ENCODE data around the gene RPS6KA2.
"Not testable (repeated sequence)": the region's sequence is repeated elsewhere in the genome, so short reads cannot be mapped to it uniquely, and the experiment has no call there.

Gene RPS6KA2

DNA sequence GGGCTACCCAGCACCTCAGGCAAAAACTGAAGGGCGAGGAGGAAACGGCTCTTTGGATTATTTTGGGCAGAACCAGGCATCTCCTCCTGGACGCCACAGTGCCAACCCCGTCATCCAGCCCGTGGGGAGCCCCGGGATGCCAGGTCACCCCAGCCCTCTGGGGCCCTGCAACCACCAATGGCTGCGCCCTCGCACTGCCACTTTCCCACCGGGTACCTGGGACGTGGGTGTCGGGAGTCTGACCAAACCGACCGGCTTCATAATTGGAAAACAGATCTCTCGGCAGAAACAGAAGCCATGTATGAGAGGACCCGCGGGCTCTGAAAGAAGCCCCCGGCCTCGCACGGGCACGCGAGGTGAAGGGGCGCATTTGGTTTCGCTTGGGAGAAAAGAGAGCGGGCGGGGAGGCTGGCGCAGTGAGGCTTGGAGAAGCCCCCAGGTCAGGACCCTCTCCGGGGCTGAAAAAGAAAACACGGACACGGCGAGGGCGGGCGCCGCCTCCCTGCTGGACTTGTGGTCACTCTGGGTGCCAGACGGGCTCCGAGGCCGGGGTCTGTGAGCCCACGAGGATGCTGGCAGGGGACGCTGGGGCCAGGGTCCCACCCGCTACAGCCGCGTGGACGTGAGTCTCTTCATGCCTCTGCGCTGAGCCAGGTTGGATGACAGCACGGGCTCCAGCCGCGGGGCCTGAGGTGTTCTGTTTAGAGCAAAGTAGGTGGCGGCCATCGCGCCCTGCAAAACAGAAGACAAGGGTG lies 214.7 kb downstream of the RPS6KA2 start:
- DNase-seq, result no peak

DNA sequence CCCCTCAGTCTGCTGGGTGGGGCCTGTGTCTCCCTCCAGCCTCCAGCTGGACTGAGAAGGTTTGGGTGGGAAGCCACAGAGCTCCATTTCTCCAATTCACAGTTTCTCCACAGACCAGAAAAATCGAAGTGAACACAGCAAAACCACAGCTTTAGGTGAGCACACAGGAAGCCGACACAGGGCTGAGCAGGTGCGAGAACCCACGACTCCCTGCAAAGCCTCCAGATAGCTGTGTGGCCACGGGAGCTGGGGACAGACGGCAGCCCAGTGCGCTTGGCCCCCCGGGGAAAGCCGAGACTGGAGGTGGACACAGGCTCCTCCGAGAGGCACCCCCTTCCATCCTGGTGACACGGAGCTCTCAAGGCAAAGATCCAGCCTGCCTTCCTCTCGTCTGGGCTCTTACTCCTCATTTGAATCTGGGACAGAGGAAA lies 215.3 kb downstream of the RPS6KA2 start:
- DNase-seq, result no peak

DNA sequence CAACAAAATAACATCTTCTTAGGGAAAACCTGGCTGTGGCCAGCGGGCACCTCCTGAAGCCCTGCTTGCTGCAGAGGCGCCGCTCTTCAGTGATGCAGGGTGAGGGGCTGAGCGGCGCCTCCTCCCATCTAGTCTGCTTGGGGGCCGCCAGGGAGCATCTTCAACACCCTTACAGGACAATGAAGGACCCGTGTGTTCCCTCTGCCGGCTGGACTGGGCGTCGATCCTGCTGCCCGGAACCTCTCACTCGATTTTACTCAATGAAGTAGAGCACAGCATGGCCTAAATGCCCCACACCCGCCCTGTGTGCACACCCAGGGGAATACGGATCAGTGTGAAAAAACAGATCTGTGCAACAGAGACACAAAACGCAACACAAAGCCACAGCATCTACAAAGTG lies 215.8 kb downstream of the RPS6KA2 start:
- no peak for DNase-seq

DNA sequence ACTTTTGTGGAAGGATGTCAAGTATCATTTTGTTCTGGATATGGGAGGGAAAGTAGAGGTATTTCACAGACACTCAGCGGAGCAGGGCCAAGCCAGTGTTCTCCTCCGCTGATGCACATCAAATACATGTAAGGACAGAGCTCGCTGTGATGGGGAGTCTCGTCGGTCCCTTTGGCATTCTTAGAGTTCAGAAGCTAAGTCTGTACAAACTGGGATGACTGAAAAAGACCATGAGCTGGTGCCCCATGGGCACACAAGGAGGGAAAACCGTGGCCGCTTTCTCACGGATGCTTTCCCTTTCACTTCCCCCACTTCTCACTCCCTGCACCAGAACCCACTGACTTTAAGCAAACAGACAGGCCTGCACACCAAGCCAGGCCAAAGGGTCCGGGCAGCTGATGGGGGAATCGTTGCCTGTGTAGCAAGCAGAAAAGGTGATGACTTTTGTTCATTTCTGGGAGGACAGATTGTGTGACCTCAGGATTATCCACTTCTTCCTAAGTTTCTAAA lies 216.6 kb downstream of the RPS6KA2 start:
- DNase-seq, result no peak

DNA sequence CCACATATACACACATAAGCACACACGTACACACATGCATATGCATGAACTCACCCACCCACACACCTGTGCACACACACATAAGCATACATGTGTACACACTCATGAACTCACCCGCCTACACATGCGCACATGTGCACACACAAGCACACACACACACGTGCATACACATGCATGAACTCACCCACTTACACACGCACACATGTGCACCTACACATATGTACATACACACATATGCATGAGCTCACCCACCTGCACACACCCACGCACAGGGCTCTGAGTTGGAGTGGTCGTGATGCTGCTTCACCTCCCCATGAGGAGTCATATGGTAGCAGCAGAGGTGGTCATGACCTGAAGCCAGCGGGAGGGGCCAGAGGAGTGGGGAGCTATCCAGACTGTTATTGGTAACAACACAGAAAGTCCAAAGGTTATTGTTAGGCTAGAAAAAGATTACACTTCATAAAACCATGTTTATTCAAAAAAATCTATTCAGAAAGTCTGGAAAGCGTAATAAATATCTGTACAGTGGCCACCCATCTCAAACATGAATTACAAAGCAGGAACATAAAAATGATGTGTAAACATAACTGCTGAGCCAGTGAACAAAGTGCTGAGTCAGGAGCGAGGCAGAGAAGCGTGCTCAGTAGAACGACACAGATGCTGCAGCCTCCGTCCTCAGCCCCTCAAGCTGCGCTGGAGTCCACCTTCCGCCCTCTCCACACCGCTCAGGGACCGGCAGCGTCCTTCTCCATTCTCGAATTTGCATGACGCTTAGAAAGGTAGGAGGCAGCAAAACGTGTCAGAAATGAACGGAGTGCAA lies 217.9 kb downstream of the RPS6KA2 start:
- DNase-seq, result no peak

DNA sequence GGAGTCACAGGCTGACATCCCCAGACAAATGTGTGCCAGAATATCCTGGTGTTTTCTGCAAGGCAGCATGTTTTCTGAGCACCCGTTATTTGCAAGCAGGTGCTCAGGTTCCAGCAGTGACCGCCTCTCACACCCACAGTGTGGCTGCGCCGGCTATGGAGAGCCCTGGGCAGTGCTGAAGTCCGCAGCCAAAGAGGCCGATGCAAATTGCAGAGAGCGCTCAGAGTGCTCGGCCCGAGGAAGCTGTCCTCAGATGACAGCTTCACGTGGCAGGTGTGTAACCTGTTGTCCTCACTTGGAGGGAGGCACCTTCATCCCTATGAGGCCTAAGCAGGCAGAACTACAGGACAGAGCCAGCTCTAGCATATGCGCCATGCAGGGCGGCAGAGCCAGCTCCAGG lies 220.9 kb downstream of the RPS6KA2 start:
- no peak for DNase-seq

DNA sequence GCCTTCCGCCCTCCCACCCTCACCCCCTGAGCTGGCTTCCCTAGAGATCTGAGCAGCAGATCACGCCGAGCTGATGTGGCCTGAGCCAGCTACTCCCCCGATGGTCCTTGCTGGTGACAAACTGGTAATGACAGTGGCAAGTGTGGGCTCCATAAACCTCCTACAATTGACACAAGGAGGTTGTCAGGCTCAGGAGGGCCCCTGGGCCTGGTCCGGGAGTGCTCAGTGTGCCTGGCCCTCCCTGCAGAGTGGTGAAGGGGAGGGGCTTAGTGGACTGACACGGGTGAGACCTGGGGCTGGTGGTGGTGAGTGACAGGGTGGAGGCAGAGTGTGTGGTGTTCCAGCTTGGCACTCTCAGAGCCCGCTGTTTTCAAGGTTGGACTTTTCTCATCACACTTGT lies 221.7 kb downstream of the RPS6KA2 start:
- no peak for DNase-seq

DNA sequence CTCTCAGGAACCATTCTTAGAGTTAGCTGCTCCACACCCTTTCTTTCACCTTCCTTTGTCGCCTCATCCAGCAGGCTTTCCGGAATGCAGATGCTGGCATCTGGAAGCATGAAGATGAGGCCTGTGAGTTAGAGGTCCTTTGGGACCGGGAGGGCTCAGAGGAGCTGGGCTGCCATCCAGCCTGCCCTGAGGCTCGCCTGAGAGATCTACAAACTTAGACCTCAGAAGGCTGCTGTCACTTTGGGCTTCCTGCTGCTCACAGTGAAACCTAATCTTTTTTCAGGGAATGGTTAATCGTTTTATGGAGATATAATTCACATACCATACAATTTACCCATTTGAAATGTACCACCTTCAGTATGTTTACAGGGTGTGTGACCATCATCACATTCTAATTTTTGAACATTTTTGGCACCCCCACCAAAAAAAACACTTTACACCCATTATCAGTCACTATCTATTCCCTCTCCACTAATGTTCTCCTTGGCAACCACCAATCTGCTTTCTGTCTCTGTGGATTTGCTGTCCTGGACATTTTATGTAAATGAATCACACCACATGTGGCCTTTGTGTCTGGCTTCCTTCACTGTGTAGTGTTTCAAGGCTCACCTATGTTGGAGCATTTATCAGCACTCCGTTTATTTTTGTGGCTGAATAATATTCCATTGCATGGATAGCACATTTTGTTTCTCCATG lies 224.3 kb downstream of the RPS6KA2 start:
- DNase-seq, result no peak

DNA sequence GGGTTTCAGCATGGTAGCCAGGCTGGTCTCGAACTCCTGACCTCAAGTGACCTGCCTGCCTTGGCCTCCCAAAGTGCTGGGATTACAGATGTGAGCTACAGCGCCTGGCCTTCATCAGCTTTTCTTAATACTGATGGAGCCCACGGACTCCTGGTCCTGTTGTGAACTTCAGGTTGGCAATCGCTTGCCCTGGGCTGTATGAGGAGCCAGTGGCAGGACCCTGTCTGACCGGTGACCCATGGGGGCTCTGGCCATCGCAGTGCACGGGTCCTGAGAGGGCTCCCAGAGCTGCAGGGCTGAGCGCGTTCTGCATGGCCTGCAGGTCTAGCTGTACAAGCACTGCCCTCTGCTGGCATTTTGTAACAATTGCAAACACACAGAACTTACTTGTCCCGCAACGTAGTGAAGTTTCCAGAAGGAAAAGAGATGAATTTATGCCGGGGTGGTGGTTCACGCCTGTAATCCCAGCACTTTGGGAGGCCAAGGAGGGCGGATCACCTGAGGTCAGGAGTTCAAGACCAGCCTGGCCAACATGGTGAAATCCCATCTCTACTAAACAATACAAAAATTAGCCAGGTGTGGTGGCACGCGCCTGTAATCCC lies 226.3 kb downstream of the RPS6KA2 start:
- not testable (repeated sequence) for DNase-seq

DNA sequence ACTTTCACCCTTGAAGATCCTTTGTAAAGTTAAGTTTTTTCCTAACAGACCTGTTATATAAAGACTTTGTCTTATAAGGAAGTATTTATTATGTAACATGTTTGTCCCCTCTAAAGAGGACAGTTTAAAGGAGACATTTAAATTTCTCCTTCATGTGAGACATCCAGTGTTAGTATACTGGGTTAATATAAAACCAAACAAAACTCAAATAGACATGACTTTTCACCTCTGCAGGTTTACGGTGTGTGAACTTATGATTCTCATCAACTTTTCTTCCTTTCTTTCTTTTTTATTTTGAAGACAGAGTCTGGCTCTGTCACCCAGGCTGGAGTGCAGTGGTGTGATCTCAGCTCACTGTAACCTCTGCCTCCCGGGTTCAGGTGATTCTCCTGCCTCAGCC lies 226.9 kb downstream of the RPS6KA2 start:
- DNase-seq, result no peak

DNA sequence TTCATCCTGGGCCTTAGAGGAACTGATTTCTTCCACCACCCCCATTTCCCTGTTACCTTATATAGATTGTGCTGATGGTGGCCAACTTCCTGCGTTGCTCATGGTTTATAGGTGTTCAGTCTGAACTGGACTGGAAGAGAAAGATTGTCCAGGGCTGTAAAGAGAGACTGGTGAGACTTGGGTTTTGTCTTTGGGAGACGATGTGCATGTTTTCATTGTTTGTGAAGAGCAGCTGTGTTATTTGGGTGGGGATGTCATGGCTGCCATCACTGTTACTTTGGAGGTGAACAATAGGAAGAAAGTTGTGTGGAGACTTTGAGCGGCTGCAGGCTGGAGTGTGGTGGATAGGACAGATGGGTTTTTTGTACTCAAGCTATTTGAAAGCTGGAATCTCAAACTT lies 228.7 kb downstream of the RPS6KA2 start:
- no peak for DNase-seq

DNA sequence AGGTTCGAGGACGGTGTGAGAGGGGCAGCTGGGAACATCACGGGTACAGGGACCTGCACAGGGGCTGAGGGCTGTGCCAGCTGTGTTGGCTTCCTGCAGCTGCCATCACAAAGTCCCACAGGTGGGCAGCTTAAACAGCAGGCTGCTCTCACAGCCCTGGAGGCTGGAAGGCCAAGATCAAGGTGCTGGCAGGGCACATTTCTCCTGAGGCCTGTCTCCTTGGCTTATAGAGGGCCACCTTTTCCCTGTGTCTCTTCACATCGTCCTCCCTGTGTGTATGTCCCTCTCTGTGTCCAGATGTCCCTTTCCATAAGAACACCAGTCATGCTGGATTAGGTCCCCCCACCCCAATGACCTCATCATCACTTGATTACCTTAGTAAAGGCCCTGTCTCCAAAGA lies 229.2 kb downstream of the RPS6KA2 start:
- DNase-seq, result no peak

DNA sequence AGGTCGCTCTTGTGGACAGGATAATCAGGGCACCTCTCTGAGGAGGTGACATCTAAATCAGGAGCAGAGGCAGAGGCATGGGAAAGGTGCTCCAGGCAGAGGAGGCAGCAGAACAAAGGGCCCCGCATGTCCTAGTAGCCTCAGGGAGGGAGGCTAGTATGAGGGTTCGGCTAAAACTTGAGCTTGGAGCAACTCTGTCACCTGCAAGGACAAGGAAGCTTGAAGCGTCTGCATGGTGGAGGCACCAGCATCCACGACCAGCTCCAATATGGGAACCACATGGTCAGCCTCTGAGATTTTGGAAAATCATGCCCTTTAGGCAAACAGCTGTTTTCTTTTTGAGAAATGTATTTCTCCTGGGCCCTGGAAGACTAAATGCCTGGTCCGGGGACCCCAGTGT lies 231.3 kb downstream of the RPS6KA2 start:
- no peak for DNase-seq

DNA sequence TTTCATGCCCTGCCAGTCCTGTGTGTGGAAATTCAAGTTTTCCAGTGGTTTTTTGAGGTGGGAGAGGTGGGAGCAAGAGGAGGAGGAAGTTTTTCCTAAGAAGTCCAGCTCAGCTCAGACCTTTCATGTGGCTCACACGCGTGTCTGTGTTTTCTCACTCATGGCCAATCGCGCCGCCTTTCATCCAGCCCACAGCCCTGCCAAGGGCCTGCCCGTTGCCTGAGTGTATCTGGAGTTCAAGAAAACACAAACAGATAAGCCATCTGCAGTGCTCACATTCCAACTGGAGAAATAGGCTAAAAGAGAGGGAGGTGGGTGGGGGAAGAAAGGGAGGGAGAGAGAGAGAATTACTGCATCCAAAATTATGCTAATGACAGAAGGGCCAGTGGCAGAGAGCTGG lies 231.7 kb downstream of the RPS6KA2 start:
- no peak for DNase-seq

DNA sequence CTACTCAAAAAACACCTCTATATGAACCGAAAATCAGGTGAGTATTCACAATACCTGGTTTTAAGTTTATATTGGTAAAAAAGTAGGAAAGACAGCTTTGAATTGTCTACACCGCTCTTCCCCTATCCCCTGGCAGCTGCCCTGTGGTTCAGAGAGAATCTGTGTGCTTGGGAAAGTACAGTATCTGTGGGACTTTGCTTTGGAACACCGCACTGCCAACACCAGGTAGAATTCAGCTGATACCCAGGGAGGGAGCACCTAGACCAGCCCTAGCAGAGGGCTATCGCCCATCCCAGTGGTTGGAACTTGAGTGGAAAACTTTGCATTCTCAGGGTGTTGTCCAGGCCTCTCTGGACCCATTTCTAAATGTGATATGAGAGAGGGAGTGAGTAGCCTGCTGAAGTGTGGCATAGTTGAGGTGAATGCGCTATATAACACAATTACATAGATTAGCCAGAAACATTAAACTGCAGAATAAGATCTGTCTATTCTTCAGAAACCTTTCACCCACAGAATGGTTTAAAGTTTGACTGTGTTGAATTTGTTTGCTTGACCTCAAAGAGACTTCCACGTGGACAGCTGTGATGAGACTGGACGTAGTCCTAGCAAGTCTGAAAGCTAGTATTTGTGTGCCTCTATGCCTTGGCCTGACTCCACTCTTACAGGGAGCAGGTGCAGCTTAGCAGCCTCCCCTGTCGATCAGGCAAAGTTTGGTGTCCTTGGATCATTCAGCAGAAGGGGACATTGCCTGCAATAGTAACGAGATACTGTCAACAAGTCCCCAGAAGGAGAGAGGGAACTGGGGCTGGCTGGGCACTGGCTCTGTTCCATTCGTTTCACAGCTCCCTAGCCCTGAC lies 232.8 kb downstream of the RPS6KA2 start:
- DNase-seq, result no peak

DNA sequence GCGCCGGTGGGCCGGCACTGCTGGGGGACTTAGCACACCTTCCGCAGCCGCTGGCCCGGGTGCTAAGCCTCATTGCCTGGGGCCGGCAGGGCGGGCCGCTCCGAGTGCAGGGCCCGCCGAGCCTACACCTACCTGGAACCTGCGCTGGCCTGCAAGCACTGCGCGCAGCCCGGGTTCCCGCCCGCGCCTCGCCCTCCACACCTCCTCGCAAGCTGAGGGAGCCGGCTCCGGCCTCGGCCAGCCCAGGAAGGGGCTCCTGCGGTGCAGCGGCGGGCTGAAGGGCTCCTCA lies 233.6 kb downstream of the RPS6KA2 start:
- DNase-seq, result no peak

DNA sequence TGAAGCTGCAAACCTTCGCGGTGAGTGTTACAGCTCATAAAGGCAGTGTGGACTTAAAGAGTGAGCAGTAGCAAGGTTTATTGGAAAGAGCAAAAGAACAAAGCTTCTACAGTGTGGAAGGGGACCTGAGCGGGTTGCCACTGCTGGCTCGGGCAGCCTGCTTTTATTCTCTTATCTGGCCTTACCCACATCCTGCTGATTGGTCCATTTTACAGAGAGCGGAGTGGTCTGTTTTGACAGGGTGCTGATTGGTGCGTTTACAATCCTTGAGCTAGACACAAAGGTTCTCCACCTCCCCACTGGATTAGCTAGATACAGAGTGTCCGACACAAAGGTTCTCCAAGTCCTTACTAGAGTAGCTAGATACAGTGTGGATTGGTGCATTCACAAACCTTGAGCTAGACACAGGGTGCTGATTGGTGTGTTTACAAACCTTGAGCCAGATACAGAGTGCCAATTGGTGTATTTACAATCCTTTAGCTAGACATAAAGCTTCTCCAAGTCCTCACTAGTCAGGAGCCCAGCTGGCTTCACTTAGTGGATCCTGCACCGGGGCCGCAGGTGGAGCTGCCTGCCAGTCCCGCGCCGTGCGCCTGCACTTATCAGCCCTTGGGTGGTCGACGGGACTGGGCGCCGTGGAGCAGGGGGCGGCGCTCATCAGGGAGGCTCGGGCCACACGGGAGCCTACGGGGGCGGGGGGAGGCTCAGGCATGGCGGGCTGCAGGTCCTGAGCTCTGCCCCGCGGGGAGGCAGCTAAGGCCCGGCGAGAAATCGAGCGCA lies 234.1 kb downstream of the RPS6KA2 start:
- not testable (repeated sequence) for DNase-seq

DNA sequence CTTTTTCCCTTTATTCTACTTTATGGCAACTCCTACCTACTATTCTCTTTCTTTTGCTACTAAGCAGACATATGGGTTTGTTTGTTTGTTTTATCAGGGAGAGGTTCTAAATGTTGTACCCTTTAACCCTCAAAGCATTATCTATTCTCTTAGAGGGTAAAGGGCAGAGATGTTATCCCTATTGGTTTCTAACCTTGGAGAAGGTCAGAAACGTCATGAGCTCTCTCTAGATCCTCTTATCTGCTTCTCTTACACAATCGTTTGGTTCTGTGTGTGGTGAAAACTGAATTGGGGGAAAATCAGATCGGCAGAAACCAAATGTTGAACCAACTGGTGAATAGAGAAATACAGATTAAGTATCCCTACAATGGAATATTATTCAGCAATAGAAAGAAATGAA lies 237.9 kb downstream of the RPS6KA2 start:
- DNase-seq, result no peak

DNA sequence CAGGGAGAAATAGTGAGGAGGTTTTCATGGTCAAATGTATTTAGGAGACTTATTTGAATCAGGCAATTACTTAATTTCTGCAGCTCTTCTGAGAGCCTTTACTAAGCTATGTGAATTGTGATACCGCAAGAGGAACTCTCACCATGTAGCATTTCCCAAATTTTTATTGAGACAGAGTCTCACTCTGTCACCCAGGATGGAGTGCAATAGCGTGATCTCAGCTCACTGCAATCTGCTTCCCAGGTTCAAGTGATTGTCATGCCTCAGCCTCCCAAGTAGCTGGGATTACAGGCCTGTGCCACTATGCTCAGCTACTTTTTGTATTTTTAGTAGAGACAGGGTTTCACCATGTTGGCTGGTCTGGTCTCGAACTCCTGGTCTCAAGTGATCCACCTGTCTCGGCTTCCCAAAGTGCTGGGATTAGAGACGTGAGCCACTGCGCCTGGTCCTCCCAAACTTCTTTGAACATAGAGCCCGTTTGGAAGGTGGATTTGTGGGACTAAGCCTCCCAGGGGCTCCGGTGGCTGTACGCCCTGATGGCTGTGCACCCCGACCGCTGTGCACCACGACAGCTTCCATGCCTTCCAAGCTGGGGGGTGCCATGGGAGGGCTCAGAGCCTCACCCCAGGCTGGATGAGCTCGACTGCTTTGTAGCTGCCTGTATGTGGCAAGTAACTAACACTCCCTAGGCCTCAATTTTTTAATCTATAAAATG lies 238.6 kb downstream of the RPS6KA2 start:
- no peak for DNase-seq

DNA sequence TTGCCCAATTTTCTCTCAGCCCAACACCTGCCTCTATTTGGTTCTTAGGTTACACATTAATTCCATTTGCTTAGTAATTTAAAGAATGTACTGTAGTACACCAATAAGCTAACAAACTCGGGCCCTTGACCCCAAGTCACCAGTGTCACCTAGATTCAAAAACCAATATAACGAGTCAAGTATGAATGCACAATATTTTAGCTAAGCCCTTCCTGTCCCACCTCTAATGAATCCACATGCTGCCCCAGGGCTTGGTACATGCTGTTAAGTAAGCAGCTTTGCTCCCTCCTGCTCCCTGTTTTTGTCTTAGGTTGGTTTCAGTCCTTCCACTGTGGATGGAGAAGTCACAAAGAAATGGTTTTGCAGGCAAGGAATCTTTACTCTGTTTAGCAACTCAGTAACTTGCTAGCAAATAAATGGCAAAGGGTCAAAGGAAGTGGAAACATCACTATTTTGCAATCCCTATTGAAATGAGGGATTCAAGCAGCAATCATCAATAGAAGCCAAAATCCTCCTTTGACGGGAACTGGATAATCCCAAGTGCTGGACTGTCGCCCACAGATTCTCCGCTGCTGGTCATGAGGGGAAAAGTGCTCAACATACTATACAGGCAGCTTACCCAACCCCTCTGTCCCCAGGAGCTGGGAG lies 239.3 kb downstream of the RPS6KA2 start:
- no peak for DNase-seq
